ENCODE measurements around the gene SIK3. TPM values are rescaled to one million over a fixed set of nuclear protein-coding genes. Genes with fewer than 3 reads are reported as not detected.

Gene SIK3
- polyA plus RNA-seq, 1 experiment, result 9.0 TPM

GRCh38 chr11:116893906-116894305 is 204.3 kb downstream of the SIK3 start:
- POLR2A ChIA-PET, result no interaction called here
- Histone ChIP-seq H3K27me3 (ENCODE audit: control insufficient read depth, insufficient read depth, low read length) (no peaks in the 10 kb centered on the region), H3K27ac (ENCODE audit: low read depth, low read length) (no peak overlapping the region), H3K4me3 (ENCODE audit: low read depth, low read length) (no peak overlapping the region), H3K9me3 (ENCODE audit: control insufficient read depth, insufficient read depth, low read length) (no peaks in the 10 kb centered on the region)
- DNase-seq (ENCODE audit: low read depth, low spot score), result no peak
- CTCF ChIA-PET, result interaction anchor here (1.1 kb wide), 1 partner anchor 212 kb away, joined by 3 read pairs; no protein-coding TSS in a partner anchor
- no peak for TF ChIP-seq CTCF (IDR thresholded peaks at IDR 0.05; ENCODE audit: low read depth, low read length)

- no peak for DNase-seq (ENCODE audit: low read depth, low spot score)
- Histone ChIP-seq H3K4me3 (ENCODE audit: low read depth, low read length) (no peak overlapping the region), H3K27me3 (ENCODE audit: control insufficient read depth, insufficient read depth, low read length) (no peaks in the 10 kb centered on the region), H3K27ac (ENCODE audit: low read depth, low read length) (no peak overlapping the region), H3K9me3 (ENCODE audit: control insufficient read depth, insufficient read depth, low read length) (no peaks in the 10 kb centered on the region)
- ChIA-PET POLR2A (no interaction called here), CTCF (interaction anchor here (1.1 kb wide), 1 partner anchor 213 kb away, joined by 3 read pairs; no protein-coding TSS in a partner anchor)
- TF ChIP-seq CTCF (IDR thresholded peaks at IDR 0.05; ENCODE audit: low read depth, low read length), result no peak
These were observed 204.8 kb downstream of the SIK3 start for GRCh38 chr11:116893437-116893836.

GRCh38 chr11:116892374-116892773 is 205.9 kb downstream of the SIK3 start:
- ChIA-PET POLR2A (no interaction called here), CTCF (no interaction called here)
- no peak for TF ChIP-seq CTCF (IDR thresholded peaks at IDR 0.05; ENCODE audit: low read depth, low read length)
- no peak for DNase-seq (ENCODE audit: low read depth, low spot score)
- H3K27ac ChIP-seq (ENCODE audit: low read depth, low read length), result no peak overlapping the region
- no peaks in the 10 kb centered on the region for H3K27me3 ChIP-seq (ENCODE audit: control insufficient read depth, insufficient read depth, low read length)
- H3K9me3 ChIP-seq (ENCODE audit: control insufficient read depth, insufficient read depth, low read length), result no peaks in the 10 kb centered on the region
- H3K4me3 ChIP-seq (ENCODE audit: low read depth, low read length), result no peak overlapping the region

- DNase-seq (ENCODE audit: low read depth, low spot score), result no peak
- POLR2A ChIA-PET, result no interaction called here
- Histone ChIP-seq H3K9me3 (ENCODE audit: control insufficient read depth, insufficient read depth, low read length) (no peaks in the 10 kb centered on the region), H3K27ac (ENCODE audit: low read depth, low read length) (no peak overlapping the region), H3K4me3 (ENCODE audit: low read depth, low read length) (no peak overlapping the region), H3K27me3 (ENCODE audit: control insufficient read depth, insufficient read depth, low read length) (no peaks in the 10 kb centered on the region)
- no peak for TF ChIP-seq CTCF (IDR thresholded peaks at IDR 0.05; ENCODE audit: low read depth, low read length)
- CTCF ChIA-PET, result interaction anchor here (1.6 kb wide), 1 partner anchor 207 kb away, joined by 5 read pairs; the partner anchor contains the start of gene SIK3
These were observed 206.5 kb downstream of the SIK3 start for GRCh38 chr11:116891746-116892145.

GRCh38 chr11:116890607-116891006 is 207.6 kb downstream of the SIK3 start:
- H3K9me3 ChIP-seq (ENCODE audit: control insufficient read depth, insufficient read depth, low read length), result no peaks in the 10 kb centered on the region
- no peaks in the 10 kb centered on the region for H3K27me3 ChIP-seq (ENCODE audit: control insufficient read depth, insufficient read depth, low read length)
- CTCF ChIA-PET, result interaction anchor here (1.0 to 3.8 kb wide), 3 partner anchors 11 to 208 kb away, joined by 3 to 27 read pairs (median 5); partner anchors contain the start of gene SIK3
- POLR2A ChIA-PET, result no interaction called here
- DNase-seq (ENCODE audit: low read depth, low spot score), result no peak
- no peak overlapping the region for H3K27ac ChIP-seq (ENCODE audit: low read depth, low read length)
- H3K4me3 ChIP-seq (ENCODE audit: low read depth, low read length), result no peak overlapping the region
- no peak for TF ChIP-seq CTCF (IDR thresholded peaks at IDR 0.05; ENCODE audit: low read depth, low read length)
